MM.1S (cell line): ENCODE results near the gene CELF4.

ENCODE experiments used
- DNase-seq: peaks from one replicate; pipeline ENCODE4 v3.0.0-alpha.2; 2015
- H2AFZ ChIP-seq: fragments of 300-600 bp; sonication (generic); 2 replicates; pipeline ENCODE4 v1.6.0; 2016; ENCODE audit warnings: antibody characterized with exemption, low read length
- H3F3A ChIP-seq: fragments of 300-600 bp; sonication (generic); 2 replicates; pipeline ENCODE4 v1.6.1; 2016; ENCODE audit warnings: mild to moderate bottlenecking, antibody characterized with exemption, low read length, moderate library complexity, mixed read lengths; ENCODE audit not compliant: insufficient read depth
- H3K27ac ChIP-seq: fragments of 300-600 bp; sonication (generic); 2 replicates; pipeline ENCODE4 v1.5.1; 2016; ENCODE audit warnings: mild to moderate bottlenecking, low read length
- H3K27me3 ChIP-seq: fragments of 300-600 bp; sonication (generic); replicated peaks from 2 replicates; pipeline ENCODE4 v1.6.0; 2016; ENCODE audit warnings: low read length; ENCODE audit not compliant: insufficient read depth
- H3K36me3 ChIP-seq: fragments of 300-600 bp; sonication (generic); replicated peaks from 2 replicates; pipeline ENCODE4 v1.6.1; 2016; ENCODE audit warnings: mild to moderate bottlenecking, low read length, mixed read lengths; ENCODE audit not compliant: insufficient read depth
- H3K4me1 ChIP-seq: fragments of 300-600 bp; sonication (generic); 2 replicates; pipeline ENCODE4 v1.6.1; 2016; ENCODE audit warnings: low read length, mixed read lengths
- H3K4me2 ChIP-seq: fragments of 300-600 bp; sonication (generic); 2 replicates; pipeline ENCODE4 v1.6.0; 2016; ENCODE audit warnings: low read depth, low read length
- H3K4me3 ChIP-seq: fragments of 300-600 bp; sonication (generic); 2 replicates; pipeline ENCODE4 v1.5.1; 2016; ENCODE audit warnings: low read length, mixed read lengths
- H3K79me2 ChIP-seq: fragments of 300-600 bp; sonication (generic); 2 replicates; pipeline ENCODE4 v1.6.1; 2016; ENCODE audit warnings: mixed run types, low read length, mixed read lengths
- H3K9ac ChIP-seq: fragments of 300-600 bp; sonication (generic); 2 replicates; pipeline ENCODE4 v1.6.1; 2016; ENCODE audit warnings: low read length, mixed read lengths
- H3K9me2 ChIP-seq: fragments of 300-600 bp; sonication (generic); replicated peaks from 2 replicates; pipeline ENCODE4 v1.6.1; 2016; ENCODE audit warnings: mild to moderate bottlenecking, low read length, mixed read lengths; ENCODE audit not compliant: insufficient read depth
- H3K9me3 ChIP-seq: fragments of 300-600 bp; sonication (generic); replicated peaks from 2 replicates; pipeline ENCODE4 v1.6.1; 2016; ENCODE audit warnings: mild to moderate bottlenecking, low read length, mixed read lengths; ENCODE audit not compliant: insufficient read depth
- H4K20me1 ChIP-seq: fragments of 300-600 bp; sonication (generic); 2 replicates; pipeline ENCODE4 v1.6.1; 2016; ENCODE audit warnings: mild to moderate bottlenecking, low read length, moderate library complexity, mixed read lengths; ENCODE audit not compliant: insufficient read depth
- CTCF ChIP-seq: fragments of 300-600 bp; sonication (generic); IDR thresholded peaks from 2 replicates; pipeline ENCODE4 v1.5.1; 2016; ENCODE audit warnings: antibody characterized with exemption, low read length, mixed read lengths
- EZH2 ChIP-seq: fragments of 300-600 bp; sonication (generic); optimal IDR thresholded peaks from 2 replicates; pipeline ENCODE3; 2017; ENCODE audit warnings: low read depth, mild to moderate bottlenecking, antibody characterized with exemption, low read length, mixed read lengths
- EZH2phosphoT487 ChIP-seq: fragments of 300-600 bp; sonication (generic); IDR thresholded peaks from 2 replicates; pipeline ENCODE4 v1.6.1; 2018; ENCODE audit warnings: antibody characterized with exemption, low read length

The CELF4 gene

GRCh38 chr18:37499913-37500312, 65.7 kb downstream of the CELF4 start:
- H3K4me3 ChIP-seq, result no peak overlapping the region
- no peak overlapping the region for H2AFZ ChIP-seq
- no peaks in the 10 kb centered on the region for H3K9me3 ChIP-seq
- H4K20me1 ChIP-seq, result no peaks in the 10 kb centered on the region
- no peaks in the 10 kb centered on the region for H3K4me1 ChIP-seq
- no peak for TF ChIP-seq EZH2
- TF ChIP-seq EZH2phosphoT487, result no peak
- TF ChIP-seq CTCF, result no peak
- no peak for DNase-seq
- no peaks in the 10 kb centered on the region for H3K79me2 ChIP-seq
- H3K4me2 ChIP-seq, result no peak overlapping the region
- no peaks in the 10 kb centered on the region for H3K36me3 ChIP-seq
- H3K27me3 ChIP-seq, result no peaks in the 10 kb centered on the region
- H3K9ac ChIP-seq, result no peak overlapping the region
- no peaks in the 10 kb centered on the region for H3F3A ChIP-seq
- H3K9me2 ChIP-seq, result no peaks in the 10 kb centered on the region
- H3K27ac ChIP-seq, result no peak overlapping the region

- Histone ChIP-seq H3K27me3 (no peaks in the 10 kb centered on the region), H3K4me3 (no peak overlapping the region), H3K4me2 (no peak overlapping the region), H3K36me3 (no peaks in the 10 kb centered on the region), H3K27ac (no peak overlapping the region), H3K9ac (no peak overlapping the region), H2AFZ (no peak overlapping the region), H4K20me1 (no peaks in the 10 kb centered on the region), H3K9me3 (no peaks in the 10 kb centered on the region), H3K79me2 (no peaks in the 10 kb centered on the region), H3K4me1 (no peaks in the 10 kb centered on the region), H3F3A (no peaks in the 10 kb centered on the region), H3K9me2 (no peaks in the 10 kb centered on the region)
- no peak for TF ChIP-seq CTCF
- TF ChIP-seq EZH2, result no peak
- no peak for TF ChIP-seq EZH2phosphoT487
- DNase-seq, result no peak
Observed at GRCh38 chr18:37499044-37499443, 66.6 kb downstream of the CELF4 start.

- no peak for TF ChIP-seq EZH2
- TF ChIP-seq CTCF, result no peak
- no peak for TF ChIP-seq EZH2phosphoT487
- no peak overlapping the region for H3K4me3 ChIP-seq
Observed at GRCh38 chr18:37497853-37498518, 67.6 kb downstream of the CELF4 start.

More at GRCh38 chr18:37497853-37498518, 67.6 kb downstream of the CELF4 start:
- H3K9me3 ChIP-seq, result no peaks in the 10 kb centered on the region
- no peaks in the 10 kb centered on the region for H3K27me3 ChIP-seq
- H3K9ac ChIP-seq, result no peak overlapping the region
- H3K4me1 ChIP-seq, result no peaks in the 10 kb centered on the region
- no peaks in the 10 kb centered on the region for H3F3A ChIP-seq
- no peak overlapping the region for H3K4me2 ChIP-seq
- H3K36me3 ChIP-seq, result no peaks in the 10 kb centered on the region
- no peaks in the 10 kb centered on the region for H3K79me2 ChIP-seq
- no peak overlapping the region for H3K27ac ChIP-seq
- H2AFZ ChIP-seq, result no peak overlapping the region
- no peaks in the 10 kb centered on the region for H3K9me2 ChIP-seq
- DNase-seq, result no peak
- H4K20me1 ChIP-seq, result no peaks in the 10 kb centered on the region
